Pulmonary artery endothelial cell (primary cell): ENCODE data around the gene TBC1D22A. TPM values are rescaled to one million over a fixed set of nuclear protein-coding genes. Genes with fewer than 3 reads are reported as not detected.

Experiments
- DNase-seq: peaks from one replicate; pipeline ENCODE4 v3.0.0-alpha.2; 2011; ENCODE audit warnings: low read depth, low spot score
- total RNA-seq: library from RNA; depleted of rRNA; stranded (reverse); fragments of >200 nt; gene quantifications from 2 replicates; pipeline ENCODE4 v1.2.3, GENCODE V29; 2014

The TBC1D22A gene
- total RNA-seq, 1 donor from 2014 or later: 17.4 TPM

- no peak for DNase-seq
Observed at GRCh38 chr22:47011131-47011858, 248.8 kb downstream of the TBC1D22A start.

- DNase-seq: no peak
Observed at GRCh38 chr22:47011859-47012258, 249.4 kb downstream of the TBC1D22A start.

GRCh38 chr22:47012589-47013370, 250.3 kb downstream of the TBC1D22A start:
- DNase-seq: no peak

- no peak for DNase-seq
Observed at GRCh38 chr22:47013861-47014635, 251.6 kb downstream of the TBC1D22A start.

- DNase-seq: no peak
Observed at GRCh38 chr22:47014636-47015345, 252.3 kb downstream of the TBC1D22A start.

GRCh38 chr22:47015589-47016178, 253.2 kb downstream of the TBC1D22A start:
- no peak for DNase-seq

GRCh38 chr22:47016631-47017030, 254.2 kb downstream of the TBC1D22A start:
- no peak for DNase-seq

- DNase-seq: no peak
Observed at GRCh38 chr22:47017245-47017644, 254.8 kb downstream of the TBC1D22A start.

GRCh38 chr22:47018010-47018910, 255.8 kb downstream of the TBC1D22A start:
- DNase-seq: no peak

GRCh38 chr22:47019012-47019790, 256.8 kb downstream of the TBC1D22A start:
- DNase-seq: no peak

GRCh38 chr22:47020166-47020565, 257.7 kb downstream of the TBC1D22A start:
- no peak for DNase-seq

GRCh38 chr22:47021371-47022074, 259.1 kb downstream of the TBC1D22A start:
- no peak for DNase-seq

- no peak for DNase-seq
Observed at GRCh38 chr22:47022075-47022473, 259.6 kb downstream of the TBC1D22A start.

- DNase-seq: no peak
Observed at GRCh38 chr22:47022475-47022874, 260.0 kb downstream of the TBC1D22A start.

GRCh38 chr22:47023871-47024270, 261.4 kb downstream of the TBC1D22A start:
- no peak for DNase-seq

- DNase-seq: no peak
Observed at GRCh38 chr22:47027766-47028165, 265.3 kb downstream of the TBC1D22A start.

- DNase-seq: no peak
Observed at GRCh38 chr22:47029244-47030074, 267.0 kb downstream of the TBC1D22A start.
